H9 (cell line): Measurements from ENCODE around the gene VIT. TPM values are rescaled to one million over a fixed set of nuclear protein-coding genes. Genes with fewer than 3 reads are reported as not detected.

Source experiments
- DNase-seq: peaks from one replicate; pipeline ENCODE4 v3.0.0-alpha.2; 2017
- H2AFZ ChIP-seq: one replicate; pipeline ENCODE4 v1.6.1; 2013; ENCODE audit warnings: mild to moderate bottlenecking, low read length, control low read depth, moderate library complexity
- H2AK5ac ChIP-seq: 2 replicates; pipeline ENCODE4 v1.6.1; 2013; ENCODE audit warnings: low read length, control low read depth, mixed read lengths; ENCODE audit not compliant: insufficient read length
- H2BK120ac ChIP-seq: one replicate; pipeline ENCODE4 v1.6.1; 2013; ENCODE audit warnings: low read depth, mild to moderate bottlenecking, low read length, control low read depth, inconsistent platforms; ENCODE audit not compliant: poor library complexity, severe bottlenecking
- H2BK12ac ChIP-seq: 2 replicates; pipeline ENCODE4 v1.6.1; 2013; ENCODE audit warnings: low read length, control low read depth, mixed read lengths, low read depth; ENCODE audit not compliant: insufficient read length
- H2BK15ac ChIP-seq: 2 replicates; pipeline ENCODE4 v1.6.1; 2013; ENCODE audit warnings: low read depth, low read length, control low read depth
- H2BK20ac ChIP-seq: one replicate; pipeline ENCODE4 v1.6.1; 2013; ENCODE audit warnings: low read depth, mild to moderate bottlenecking, low read length, control low read depth, inconsistent platforms; ENCODE audit not compliant: poor library complexity, severe bottlenecking
- H2BK5ac ChIP-seq: 2 replicates; pipeline ENCODE4 v1.6.1; 2013; ENCODE audit warnings: low read length, control low read depth, mixed read lengths; ENCODE audit not compliant: insufficient read length
- H3K14ac ChIP-seq: 2 replicates; pipeline ENCODE4 v1.6.1; 2013; ENCODE audit warnings: low read length, control low read depth; ENCODE audit not compliant: insufficient read depth
- H3K18ac ChIP-seq: 2 replicates; pipeline ENCODE4 v1.6.1; 2013; ENCODE audit warnings: low read depth, mild to moderate bottlenecking, mixed read lengths, low read length, control low read depth; ENCODE audit not compliant: insufficient read length
- H3K23ac ChIP-seq: 2 replicates; pipeline ENCODE4 v1.6.1; 2013; ENCODE audit warnings: low read length, control low read depth, mixed read lengths, low read depth; ENCODE audit not compliant: insufficient read length
- H3K23me2 ChIP-seq: 2 replicates; pipeline ENCODE4 v1.6.1; 2013; ENCODE audit warnings: low read depth, mild to moderate bottlenecking, mixed read lengths, low read length, control low read depth; ENCODE audit not compliant: insufficient read length, poor library complexity, severe bottlenecking
- H3K27ac ChIP-seq: 2 replicates; pipeline ENCODE4 v1.5.1; 2013; ENCODE audit warnings: low read length, control low read depth, mixed read lengths, low read depth; ENCODE audit not compliant: insufficient read length
- H3K27me3 ChIP-seq: 2 replicates; pipeline ENCODE4 v1.6.1; 2013; ENCODE audit warnings: low read length, control low read depth, inconsistent platforms; ENCODE audit not compliant: insufficient read depth
- H3K4ac ChIP-seq: 2 replicates; pipeline ENCODE4 v1.6.1; 2013; ENCODE audit warnings: low read depth, mild to moderate bottlenecking, control low read depth, inconsistent platforms, low read length, moderate library complexity
- H3K4me1 ChIP-seq: 2 replicates; pipeline ENCODE4 v1.6.1; 2013; ENCODE audit warnings: low read length, control low read depth, inconsistent platforms; ENCODE audit not compliant: insufficient read depth
- H3K4me2 ChIP-seq: 2 replicates; pipeline ENCODE4 v1.6.1; 2013; ENCODE audit warnings: low read length, control low read depth, mixed read lengths; ENCODE audit not compliant: insufficient read length, insufficient read depth
- H3K56ac ChIP-seq: 2 replicates; pipeline ENCODE4 v1.6.1; 2013; ENCODE audit warnings: low read depth, mild to moderate bottlenecking, mixed read lengths, low read length, control low read depth; ENCODE audit not compliant: insufficient read length
- H3K79me1 ChIP-seq: 2 replicates; pipeline ENCODE4 v1.6.1; 2013; ENCODE audit warnings: low read depth, mild to moderate bottlenecking, moderate library complexity, low read length, control low read depth, inconsistent platforms; ENCODE audit not compliant: insufficient read depth, poor library complexity, severe bottlenecking
- H3K79me2 ChIP-seq: 2 replicates; pipeline ENCODE4 v1.6.1; 2013; ENCODE audit warnings: low read length, control low read depth, inconsistent platforms; ENCODE audit not compliant: insufficient read depth
- H3K9ac ChIP-seq: 2 replicates; pipeline ENCODE4 v1.6.1; 2013; ENCODE audit warnings: low read length, control low read depth, mixed read lengths; ENCODE audit not compliant: insufficient read length; ENCODE audit errors: extremely low read depth
- H3K9me3 ChIP-seq: one replicate; pipeline ENCODE4 v1.6.1; 2013; ENCODE audit warnings: low read depth, low read length, inconsistent platforms; ENCODE audit not compliant: control insufficient read depth
- H3T11ph ChIP-seq: one replicate; pipeline ENCODE4 v1.6.1; 2013; ENCODE audit warnings: mild to moderate bottlenecking, low read length, control low read depth, inconsistent platforms
- H4K20me1 ChIP-seq: one replicate; pipeline ENCODE4 v1.6.1; 2013; ENCODE audit not compliant: control insufficient read depth, insufficient read length, insufficient read depth
- H4K5ac ChIP-seq: 2 replicates; pipeline ENCODE4 v1.6.1; 2013; ENCODE audit warnings: low read depth, mild to moderate bottlenecking, mixed read lengths, low read length, control low read depth; ENCODE audit not compliant: insufficient read length
- H4K8ac ChIP-seq: replicated peaks from 2 replicates; pipeline ENCODE4 v1.6.1; 2013; ENCODE audit warnings: low read length, control low read depth, mixed read lengths, low read depth; ENCODE audit not compliant: insufficient read length
- H4K91ac ChIP-seq: 2 replicates; pipeline ENCODE4 v1.6.1; 2013; ENCODE audit warnings: low read depth, mild to moderate bottlenecking, moderate library complexity, mixed read lengths, low read length, control low read depth; ENCODE audit not compliant: insufficient read length
- H3K27ac Mint-ChIP-seq, 3 experiments: 2 replicates in 2 of 3; 3 replicates in 1 of 3; pipeline ENCODE4 v1.8.0; 2020 to 2021; ENCODE audit warnings: mixed read lengths in 3 of 3, mild to moderate bottlenecking in 1 of 3, moderate library complexity in 1 of 3
- H3K27me3 Mint-ChIP-seq: 2 replicates; pipeline ENCODE4 v1.8.0; 2021; ENCODE audit warnings: low read depth, mild to moderate bottlenecking, moderate library complexity, mixed read lengths
- H3K36me3 Mint-ChIP-seq, 3 experiments: 2 replicates in 2 of 3; 3 replicates in 1 of 3; pipeline ENCODE4 v1.8.0; 2020 to 2021; ENCODE audit warnings: low read depth in 3 of 3, mixed read lengths in 3 of 3; ENCODE audit not compliant: insufficient read depth in 1 of 3
- H3K4me1 Mint-ChIP-seq, 2 experiments: 2 replicates each; pipeline ENCODE4 v1.8.0; 2020; ENCODE audit warnings: mixed read lengths in 2 of 2
- H3K4me3 Mint-ChIP-seq, 2 experiments: 2 replicates in 1 of 2; 3 replicates in 1 of 2; pipeline ENCODE4 v1.8.0; 2020 to 2021; ENCODE audit warnings: mild to moderate bottlenecking in 2 of 2, mixed read lengths in 2 of 2, moderate library complexity in 1 of 2
- H3K9me3 Mint-ChIP-seq, 2 experiments: 2 replicates in 1 of 2; 3 replicates in 1 of 2; pipeline ENCODE4 v1.8.0; 2020; ENCODE audit warnings: mild to moderate bottlenecking in 2 of 2, mixed read lengths in 2 of 2, moderate library complexity in 1 of 2
- WGBS: extraction: QIAGEN DNeasy Blood & Tissue Kit; methylation state at CpG from one replicate; pipeline ENCODE4 v1.1.7; 2013; ENCODE audit warnings: missing lambda C conversion rate, low lambda C conversion rate, mixed read lengths; ENCODE audit not compliant: insufficient read length; ENCODE audit errors: extremely low coverage; 5-methylcytosine and 5-hydroxymethylcytosine counted together
- total RNA-seq: library from RNA; stranded (reverse); gene quantifications from 2 replicates; pipeline ENCODE4 v1.2.1, GENCODE V29; 2021
- TF ChIP-seq, protein P1 (sequence below): fragments of 200-600 bp; sonication (generic); conservative IDR thresholded peaks from 3 replicates; pipeline ENCODE4 v1.8.0; 2021; ENCODE audit warnings: antibody characterized with exemption, mild to moderate bottlenecking

The VIT gene
- total RNA-seq, 1 experiment from 2014 or later = 0.15 TPM

DNA sequence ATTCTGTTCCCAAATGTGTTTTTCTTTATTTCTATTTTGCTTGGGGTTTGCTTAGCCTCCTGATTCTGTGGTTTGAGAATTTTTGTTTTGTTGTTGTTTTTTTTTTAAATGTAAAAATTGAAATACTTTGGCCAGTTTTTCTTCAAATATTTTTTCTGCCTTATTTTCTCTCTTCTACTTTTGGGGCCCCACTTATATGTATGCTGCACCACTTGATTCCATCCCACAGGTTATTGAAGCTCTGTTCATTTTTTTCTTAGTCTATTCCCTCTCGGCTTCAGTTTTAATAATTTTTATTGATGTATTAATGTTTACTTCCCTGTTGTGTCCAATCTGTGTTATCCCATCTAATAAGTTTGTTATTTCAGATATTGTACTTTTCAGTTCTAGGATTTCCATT is 17.7 kb upstream of the VIT start:
- Mint-ChIP-seq H3K4me1 (peaks cover 16 to 19% of the 10 kb centered on the region in 2 experiments), H3K4me3 (no peak overlapping the region), H3K27ac (no peak overlapping the region), H3K9me3 (peaks cover 13 to 14% of the 10 kb centered on the region in 2 experiments), H3K36me3 (peaks cover 5 to 15% (median 9%) of the 10 kb centered on the region in 3 experiments; a peak in 6 of 7 replicates), H3K27me3 (no peaks in the 10 kb centered on the region)
- Histone ChIP-seq H3K18ac (no peak overlapping the region), H3K27me3 (no peaks in the 10 kb centered on the region), H3K9me3 (no peaks in the 10 kb centered on the region), H3K23ac (no peak overlapping the region), H3K9ac (no peak overlapping the region), H2BK5ac (no peak overlapping the region), H3K4me2 (no peak overlapping the region), H3K14ac (no peak overlapping the region), H3K79me2 (no peaks in the 10 kb centered on the region), H3K56ac (no peak overlapping the region), H3K23me2 (no peaks in the 10 kb centered on the region), H4K91ac (no peak overlapping the region), H3T11ph (no peak overlapping the region), H2AK5ac (no peak overlapping the region), H3K27ac (no peak overlapping the region), H2BK20ac (no peak overlapping the region), H3K4me1 (no peaks in the 10 kb centered on the region; the same call in 1 of the 2 replicates), H3K4ac (no peak overlapping the region), H2BK12ac (no peak overlapping the region), H4K5ac (no peak overlapping the region), H4K20me1 (no peaks in the 10 kb centered on the region), H3K79me1 (no peaks in the 10 kb centered on the region), H4K8ac (no peak overlapping the region), H2BK15ac (no peak overlapping the region), H2AFZ (no peak overlapping the region), H2BK120ac (no peak overlapping the region)
- TF ChIP-seq, protein P1, sequence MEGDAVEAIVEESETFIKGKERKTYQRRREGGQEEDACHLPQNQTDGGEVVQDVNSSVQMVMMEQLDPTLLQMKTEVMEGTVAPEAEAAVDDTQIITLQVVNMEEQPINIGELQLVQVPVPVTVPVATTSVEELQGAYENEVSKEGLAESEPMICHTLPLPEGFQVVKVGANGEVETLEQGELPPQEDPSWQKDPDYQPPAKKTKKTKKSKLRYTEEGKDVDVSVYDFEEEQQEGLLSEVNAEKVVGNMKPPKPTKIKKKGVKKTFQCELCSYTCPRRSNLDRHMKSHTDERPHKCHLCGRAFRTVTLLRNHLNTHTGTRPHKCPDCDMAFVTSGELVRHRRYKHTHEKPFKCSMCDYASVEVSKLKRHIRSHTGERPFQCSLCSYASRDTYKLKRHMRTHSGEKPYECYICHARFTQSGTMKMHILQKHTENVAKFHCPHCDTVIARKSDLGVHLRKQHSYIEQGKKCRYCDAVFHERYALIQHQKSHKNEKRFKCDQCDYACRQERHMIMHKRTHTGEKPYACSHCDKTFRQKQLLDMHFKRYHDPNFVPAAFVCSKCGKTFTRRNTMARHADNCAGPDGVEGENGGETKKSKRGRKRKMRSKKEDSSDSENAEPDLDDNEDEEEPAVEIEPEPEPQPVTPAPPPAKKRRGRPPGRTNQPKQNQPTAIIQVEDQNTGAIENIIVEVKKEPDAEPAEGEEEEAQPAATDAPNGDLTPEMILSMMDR = no peak
- DNase-seq = no peak
- WGBS = no CpG with 5 or more reads among the region's 1 CpG
